Spleen (tissue), 11 donors: Measurements from ENCODE around the gene ARMC6. TPM values are rescaled to one million over a fixed set of nuclear protein-coding genes. Genes with fewer than 3 reads are reported as not detected.

Experiments used
- DNase-seq: peaks from one replicate; pipeline ENCODE4 v3.0.0-alpha.2; 2020
- H3K27ac ChIP-seq, 8 donors: fragments of 200-600 bp; sonication (generic) in 7 of 8; 1 replicate in 4 of 8; 2 replicates in 4 of 8; pipeline versions ENCODE4 v1.5.0 to v1.8.0; 2016 to 2021; ENCODE audit warnings: inconsistent platforms in 4 of 8, mild to moderate bottlenecking in 4 of 8, moderate library complexity in 1 of 8
- H3K27me3 ChIP-seq, 7 donors: fragments of 200-600 bp; sonication (generic) in 6 of 7; replicated peaks in 1 of 7; 1 replicate in 4 of 7; 2 replicates in 3 of 7; pipeline versions ENCODE4 v1.5.0 to v1.8.0; 2016 to 2021; ENCODE audit warnings: inconsistent platforms in 3 of 7, mild to moderate bottlenecking in 1 of 7
- H3K36me3 ChIP-seq, 6 donors: fragments of 200-600 bp; sonication (generic) in 5 of 6; 1 replicate in 4 of 6; 2 replicates in 2 of 6; pipeline versions ENCODE4 v1.5.0 to v1.8.0; 2016 to 2021; ENCODE audit warnings: inconsistent platforms in 2 of 6
- H3K4me1 ChIP-seq, 6 donors: fragments of 200-600 bp; sonication (generic) in 5 of 6; 1 replicate in 3 of 6; 2 replicates in 3 of 6; pipeline versions ENCODE4 v1.5.0 to v1.8.0; 2016 to 2021; ENCODE audit warnings: inconsistent platforms in 3 of 6
- H3K4me3 ChIP-seq, 8 donors: fragments of 200-600 bp; sonication (generic) in 7 of 8; 1 replicate in 4 of 8; 2 replicates in 4 of 8; pipeline versions ENCODE4 v1.5.0 to v1.8.0; 2016 to 2021; ENCODE audit warnings: inconsistent platforms in 4 of 8, mild to moderate bottlenecking in 4 of 8, moderate library complexity in 2 of 8
- H3K9me3 ChIP-seq, 8 donors: fragments of 200-600 bp; sonication (generic) in 7 of 8; 1 replicate in 4 of 8; 2 replicates in 4 of 8; pipeline versions ENCODE4 v1.5.0 to v1.8.0; 2016 to 2021; ENCODE audit warnings: inconsistent platforms in 4 of 8
- POLR2A ChIP-seq, 3 donors: fragments of 450-650 bp; IDR thresholded peaks; one replicate each; pipeline ENCODE4 v1.5.1; 2017; ENCODE audit warnings: antibody characterized with exemption in 3 of 3, mild to moderate bottlenecking in 1 of 3
- POLR2AphosphoS5 ChIP-seq, 3 donors: sonication (generic); formaldehyde crosslinking; IDR thresholded peaks; one replicate each; pipeline ENCODE4 v1.5.1; 2017; ENCODE audit warnings: antibody characterized with exemption in 3 of 3
- WGBS, 5 donors: extraction: QIAGEN DNeasy Blood & Tissue Kit in 3 of 5; methylation state at CpG; one replicate each; pipeline versions ENCODE4 v1.1.5 to v1.1.7; 2013 to 2018; 5-methylcytosine and 5-hydroxymethylcytosine counted together
- intact Hi-C: fragments of 100-400 bp; cut with DNase I; formaldehyde crosslinking; loops from one replicate; pipeline ENCODE4 v1.15.0; 2023; ENCODE audit warnings: low total_unique reads
- polyA plus RNA-seq, 3 donors: library from polyadenylated mRNA; stranded (reverse); fragments of 200-250 nt; gene quantifications; one replicate each; pipeline ENCODE4 v1.2.1, GENCODE V29; 2013
- total RNA-seq, 7 donors: library from RNA; depleted of rRNA in 3 of 7; stranded (reverse); fragments of >200 nt in 3 of 7; fragmentation: NEBNext Ultra II Directional in 4 of 7; extraction: Animal tissue kit (Norgen Biotek cat#: 25700) in 4 of 7; gene quantifications; one replicate each; pipeline versions ENCODE4 v1.1.0 to v1.2.1, GENCODE V29; 2016 to 2021
- TF ChIP-seq, protein P1 (sequence below), 11 experiments: fragments of 200-600 bp in 7 of 11; fragments of 450-650 bp in 4 of 11; sonication (generic) in 4 of 11; IDR thresholded peaks in 8 of 11; conservative IDR thresholded peaks in 3 of 11; 1 replicate in 7 of 11; 2 replicates in 4 of 11; pipeline versions ENCODE4 v1.4.0 to v1.8.0; 2016 to 2021; ENCODE audit warnings: antibody characterized with exemption in 11 of 11, inconsistent platforms in 4 of 11, mild to moderate bottlenecking in 1 of 11
- donor health status: healthy with polysubstance abuse.
- donor health status: DM: no; HTN: no; CAD: no; lungs with moderate emphysema.
- donor health status: DM: no; HTN: no; CAD: no.
- donor health status: Bipolar disorder and iron deficiency.
- donor health status: healthy.
- donor health status: DM: no; HTN: no; CAD: no.
- donor health status: DM: yes; HTN: yes; CAD: no.

Gene ARMC6
- total and polyA plus RNA-seq, 10 donors, result 17.2 to 29.0 (median 25.6) TPM

GRCh38 chr19:19087676-19088075 lies 54.3 kb downstream of the ARMC6 start:
- H3K4me3 ChIP-seq, result no peak overlapping the region
- WGBS, 5 donors, result 86 to 100% (median 94%) methylated on average over 2 of the region's 2 CpGs
- no peaks in the 10 kb centered on the region for H3K27me3 ChIP-seq
- H3K4me1 ChIP-seq, result no peaks in the 10 kb centered on the region
- no peaks in the 10 kb centered on the region for H3K9me3 ChIP-seq
- TF ChIP-seq POLR2A (IDR thresholded peaks at IDR 0.05) (no peak), POLR2AphosphoS5 (IDR thresholded peaks at IDR 0.05) (no peak)
- TF ChIP-seq, protein P1, sequence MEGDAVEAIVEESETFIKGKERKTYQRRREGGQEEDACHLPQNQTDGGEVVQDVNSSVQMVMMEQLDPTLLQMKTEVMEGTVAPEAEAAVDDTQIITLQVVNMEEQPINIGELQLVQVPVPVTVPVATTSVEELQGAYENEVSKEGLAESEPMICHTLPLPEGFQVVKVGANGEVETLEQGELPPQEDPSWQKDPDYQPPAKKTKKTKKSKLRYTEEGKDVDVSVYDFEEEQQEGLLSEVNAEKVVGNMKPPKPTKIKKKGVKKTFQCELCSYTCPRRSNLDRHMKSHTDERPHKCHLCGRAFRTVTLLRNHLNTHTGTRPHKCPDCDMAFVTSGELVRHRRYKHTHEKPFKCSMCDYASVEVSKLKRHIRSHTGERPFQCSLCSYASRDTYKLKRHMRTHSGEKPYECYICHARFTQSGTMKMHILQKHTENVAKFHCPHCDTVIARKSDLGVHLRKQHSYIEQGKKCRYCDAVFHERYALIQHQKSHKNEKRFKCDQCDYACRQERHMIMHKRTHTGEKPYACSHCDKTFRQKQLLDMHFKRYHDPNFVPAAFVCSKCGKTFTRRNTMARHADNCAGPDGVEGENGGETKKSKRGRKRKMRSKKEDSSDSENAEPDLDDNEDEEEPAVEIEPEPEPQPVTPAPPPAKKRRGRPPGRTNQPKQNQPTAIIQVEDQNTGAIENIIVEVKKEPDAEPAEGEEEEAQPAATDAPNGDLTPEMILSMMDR (IDR thresholded peaks at IDR 0.05 in 8 of 11, conservative IDR thresholded peaks at IDR 0.05 in 3 of 11), result no peak
- DNase-seq, result no peak
- no peak overlapping the region for H3K27ac ChIP-seq
- peaks cover 0 to 55% (median 2%) of the 10 kb centered on the region in 6 donors for H3K36me3 ChIP-seq
- intact Hi-C loops, result no loop called here

GRCh38 chr19:19094513-19094912 lies 61.1 kb downstream of the ARMC6 start:
- Histone ChIP-seq H3K9me3 (no peaks in the 10 kb centered on the region), H3K4me1 (no peaks in the 10 kb centered on the region), H3K27ac (no peak overlapping the region), H3K36me3 (peaks cover 0 to 63% (median 18%) of the 10 kb centered on the region in 6 donors), H3K27me3 (no peaks in the 10 kb centered on the region), H3K4me3 (no peak overlapping the region)
- TF ChIP-seq POLR2A (IDR thresholded peaks at IDR 0.05) (no peak), POLR2AphosphoS5 (IDR thresholded peaks at IDR 0.05) (no peak)
- TF ChIP-seq, protein P1 (IDR thresholded peaks at IDR 0.05 in 8 of 11, conservative IDR thresholded peaks at IDR 0.05 in 3 of 11), result no peak
- intact Hi-C loops, result no loop called here
- 83 to 98% (median 92%) methylated on average over 7 of the region's 7 CpGs for WGBS, 5 donors
- no peak for DNase-seq

- TF ChIP-seq POLR2A (IDR thresholded peaks at IDR 0.05) (no peak), POLR2AphosphoS5 (IDR thresholded peaks at IDR 0.05) (peak in 1 of 3 donors; percentile 14)
- peaks cover 0 to 73% (median 19%) of the 10 kb centered on the region in 6 donors for H3K36me3 ChIP-seq
- no peak overlapping the region for H3K27ac ChIP-seq
- intact Hi-C loops, result no loop called here
- DNase-seq, result no peak
- H3K4me1 ChIP-seq, result no peaks in the 10 kb centered on the region
- no peaks in the 10 kb centered on the region for H3K27me3 ChIP-seq
- 87 to 93% (median 87%) methylated on average over 11 of the region's 11 CpGs for WGBS, 5 donors
- no peak overlapping the region for H3K4me3 ChIP-seq
- no peaks in the 10 kb centered on the region for H3K9me3 ChIP-seq
Measured at GRCh38 chr19:19095691-19096090, 62.3 kb downstream of the ARMC6 start.

- no peaks in the 10 kb centered on the region for H3K4me1 ChIP-seq
- intact Hi-C loops, result no loop called here
- peaks cover 0 to 81% (median 20%) of the 10 kb centered on the region in 6 donors for H3K36me3 ChIP-seq
- H3K27me3 ChIP-seq, result no peaks in the 10 kb centered on the region
- TF ChIP-seq POLR2A (IDR thresholded peaks at IDR 0.05), result no peak
- no peak for TF ChIP-seq POLR2AphosphoS5 (IDR thresholded peaks at IDR 0.05)
- TF ChIP-seq, protein P1 (IDR thresholded peaks at IDR 0.05 in 8 of 11, conservative IDR thresholded peaks at IDR 0.05 in 3 of 11), result no peak
- 93 to 96% (median 95%) methylated on average over 18 to 24 of the region's 24 CpGs for WGBS, 5 donors
- no peak for DNase-seq
- H3K27ac ChIP-seq, result no peak overlapping the region
- H3K9me3 ChIP-seq, result no peaks in the 10 kb centered on the region
- H3K4me3 ChIP-seq, result no peak overlapping the region
Measured at GRCh38 chr19:19096641-19097627, 63.5 kb downstream of the ARMC6 start.
